ENCODE results near the gene CNTNAP2. TPM values are rescaled to one million over a fixed set of nuclear protein-coding genes. Genes with fewer than 3 reads are reported as not detected.

Gene CNTNAP2
- total and polyA plus RNA-seq, 2 of the 8 experiments (the other 6 are each of a cell fraction or from before 2014, with no cell fraction given): 27.9 to 71.0 TPM

DNA sequence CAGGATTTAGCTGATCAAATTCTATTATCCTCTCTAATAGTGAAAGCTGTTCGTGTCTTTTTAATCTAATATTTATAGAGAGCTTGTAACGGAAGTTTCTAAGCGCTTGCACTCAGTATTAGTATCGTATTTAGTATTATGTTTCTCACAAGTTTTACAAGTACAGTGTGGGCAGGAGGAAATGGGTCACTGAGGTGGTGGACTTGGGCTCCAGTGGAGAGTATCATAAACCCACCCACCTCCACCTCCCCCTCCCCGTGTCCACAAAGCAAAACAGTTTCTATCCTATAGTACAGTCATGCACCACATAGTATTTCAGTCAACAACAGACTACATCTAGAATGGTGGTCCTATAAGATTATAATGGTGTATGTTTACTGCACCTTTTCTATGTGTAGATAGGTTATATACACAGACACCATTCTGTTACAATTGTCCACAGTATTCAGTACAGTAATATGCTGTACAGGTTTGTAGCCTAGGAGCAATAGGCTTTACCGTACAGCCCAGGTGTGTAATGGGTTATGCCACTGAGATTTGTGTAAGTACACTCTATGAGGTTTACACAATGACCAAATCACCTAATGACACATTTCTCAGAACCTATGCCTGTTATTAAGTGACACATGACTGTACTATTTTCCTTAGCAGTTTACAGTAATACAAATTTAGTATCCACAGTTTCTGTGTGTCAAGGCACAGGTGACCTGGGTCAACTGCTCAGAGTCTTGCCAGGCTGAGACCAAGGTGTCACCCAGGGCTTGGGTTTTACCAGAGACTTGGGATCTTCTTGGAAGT is 1452.7 kb downstream of the CNTNAP2 start (continued):
- TF ChIP-seq SIX5 (IDR thresholded peaks at IDR 0.05; ENCODE audit: low read depth, low read length) (no peak), RAD21 (IDR thresholded peaks at IDR 0.05 in 1 of 2, conservative IDR thresholded peaks at IDR 0.05 in 1 of 2; ENCODE audit: low read depth in 2 of 2, low read length in 2 of 2) (no peak), ASH2L (IDR thresholded peaks at IDR 0.05; ENCODE audit: low read length) (no peak), BCL11A (IDR thresholded peaks at IDR 0.05; ENCODE audit: low read depth in 2 of 2, low read length in 2 of 2) (no peak), TAF7 (optimal IDR thresholded peaks at IDR 0.05; ENCODE audit: borderline replicate concordance, low read depth, low read length) (no peak), JUND (IDR thresholded peaks at IDR 0.05; ENCODE audit: low read length) (no peak), SIN3A (conservative IDR thresholded peaks at IDR 0.05 in 1 of 2, IDR thresholded peaks at IDR 0.05 in 1 of 2; ENCODE audit: low read depth in 1 of 2, low read length in 2 of 2) (no peak), KDM1A (IDR thresholded peaks at IDR 0.05; ENCODE audit: borderline replicate concordance, low read length) (no peak)
